SK-N-SH (cell line): ENCODE measurements around the gene MAP7D2. TPM values are rescaled to one million over a fixed set of nuclear protein-coding genes. Genes with fewer than 3 reads are reported as not detected.

ENCODE experiments used
- CTCF ChIA-PET: fragments of 300-600, 350-600 bp; formaldehyde crosslinking; extraction: SDS; loops from one replicate; lab custom pipeline; 2021; lab: Yijun Ruan, JAX
- POLR2A ChIA-PET: fragments of 350-600 bp; sonication (Branson Sonifier 250); formaldehyde crosslinking; extraction: SDS; loops from one replicate; lab custom pipeline; 2020; ENCODE audit warnings: antibody characterized with exemption, inconsistent platforms; lab: Yijun Ruan, JAX
- DNase-seq: peaks from one replicate; pipeline ENCODE4 v3.0.0; 2012
- H2AFZ ChIP-seq: fragments of 200-600 bp; sonication (generic); 2 replicates; pipeline ENCODE4 v1.8.1; 2016; ENCODE audit warnings: antibody characterized with exemption, mild to moderate bottlenecking, low read depth
- H3F3A ChIP-seq: fragments of 200-600 bp; sonication (generic); replicated peaks from 2 replicates; pipeline ENCODE3; 2016; ENCODE audit warnings: antibody characterized with exemption, mild to moderate bottlenecking; ENCODE audit not compliant: insufficient read depth
- H3K27ac ChIP-seq, 2 experiments: fragments of 200-500 bp in 1 of 2; fragments of 200-600 bp in 1 of 2; sonication (Bioruptor generic) in 1 of 2; sonication (generic), shearing (Covaris generic) in 1 of 2; 2 replicates each; pipeline versions ENCODE4 v1.5.1 to v1.6.1; 2014 to 2016; ENCODE audit warnings: low read depth in 2 of 2, inconsistent platforms in 1 of 2, low read length in 1 of 2, mild to moderate bottlenecking in 1 of 2, mixed read lengths in 1 of 2
- H3K27me3 ChIP-seq: fragments of 200-600 bp; sonication (generic), shearing (Covaris generic); 2 replicates; pipeline ENCODE4 v1.6.1; 2016; ENCODE audit warnings: mixed run types; ENCODE audit not compliant: insufficient read depth
- H3K36me3 ChIP-seq, 2 experiments: fragments of 200-500 bp in 1 of 2; fragments of 200-600 bp in 1 of 2; sonication (Bioruptor generic) in 1 of 2; sonication (generic) in 1 of 2; replicated peaks in 1 of 2; 2 replicates each; pipeline versions ENCODE3 to v1.5.1; 2014 to 2016; ENCODE audit warnings: low read length in 1 of 2, mild to moderate bottlenecking in 1 of 2; ENCODE audit not compliant: insufficient read depth in 2 of 2, control insufficient read depth in 1 of 2
- H3K4me1 ChIP-seq, 2 experiments: fragments of 200-500 bp in 1 of 2; fragments of 200-600 bp in 1 of 2; sonication (Bioruptor generic) in 1 of 2; sonication (generic), shearing (Covaris generic) in 1 of 2; 2 replicates each; pipeline versions ENCODE4 v1.5.1 to v1.6.1; 2014 to 2016; ENCODE audit warnings: low read depth in 1 of 2, low read length in 1 of 2, mixed run types in 1 of 2; ENCODE audit not compliant: insufficient read depth in 2 of 2, control insufficient read depth in 1 of 2
- H3K4me2 ChIP-seq: fragments of 200-600 bp; sonication (generic), shearing (Covaris generic); 2 replicates; pipeline ENCODE4 v1.6.1; 2017; ENCODE audit warnings: mixed run types
- H3K4me3 ChIP-seq, 2 experiments: fragments of 200-500 bp in 1 of 2; fragments of 200-600 bp in 1 of 2; sonication (Bioruptor generic) in 1 of 2; sonication (generic), shearing (Covaris generic) in 1 of 2; 2 replicates each; pipeline versions ENCODE4 v1.5.1 to v1.8.1; 2014 to 2016; ENCODE audit warnings: low read depth in 2 of 2, inconsistent platforms in 1 of 2, low read length in 1 of 2, mild to moderate bottlenecking in 1 of 2, mixed read lengths in 1 of 2, moderate library complexity in 1 of 2
- H3K79me2 ChIP-seq: fragments of 200-600 bp; sonication (generic); 2 replicates; pipeline ENCODE4 v1.8.1; 2017; ENCODE audit warnings: mild to moderate bottlenecking; ENCODE audit not compliant: insufficient read depth
- H3K9ac ChIP-seq: fragments of 200-600 bp; sonication (generic); 2 replicates; pipeline ENCODE4 v1.6.1; 2017; ENCODE audit warnings: mixed run types
- H3K9me2 ChIP-seq: fragments of 200-600 bp; sonication (generic); 2 replicates; pipeline ENCODE4 v1.6.1; 2017; ENCODE audit warnings: mixed run types
- H3K9me3 ChIP-seq: fragments of 200-600 bp; sonication (generic); 2 replicates; pipeline ENCODE4 v1.6.1; 2017; ENCODE audit warnings: mixed run types, mild to moderate bottlenecking, moderate library complexity
- H4K20me1 ChIP-seq: fragments of 200-600 bp; sonication (generic); 2 replicates; pipeline ENCODE4 v1.6.1; 2017; ENCODE audit warnings: mild to moderate bottlenecking, mixed run types; ENCODE audit not compliant: insufficient read depth
- CHD2 ChIP-seq: fragments of 150-350 bp; IDR thresholded peaks from 2 replicates; pipeline ENCODE4 v1.6.1; 2018; ENCODE audit warnings: low read length; ENCODE audit not compliant: partially characterized antibody
- FOSL2 ChIP-seq: IDR thresholded peaks from 2 replicates; pipeline ENCODE4 v1.4.0; 2012; ENCODE audit warnings: low read depth, mild to moderate bottlenecking, moderate library complexity, borderline replicate concordance
- FOXJ3 ChIP-seq: sonication (generic); formaldehyde crosslinking; IDR thresholded peaks from 2 replicates; pipeline ENCODE4 v1.5.1; 2020; ENCODE audit warnings: mild to moderate bottlenecking, missing genetic modification reagents
- GATA2 ChIP-seq: sonication (generic); formaldehyde crosslinking; IDR thresholded peaks from 2 replicates; pipeline ENCODE4 v1.5.0; 2020; ENCODE audit warnings: mild to moderate bottlenecking, missing genetic modification reagents
- JUND ChIP-seq: IDR thresholded peaks from 2 replicates; pipeline ENCODE4 v1.4.0; 2012
- MEF2A ChIP-seq: IDR thresholded peaks from 2 replicates; pipeline ENCODE4 v1.4.0; 2012; ENCODE audit warnings: low read depth, borderline replicate concordance
- NFIC ChIP-seq: IDR thresholded peaks from 2 replicates; pipeline ENCODE4 v1.4.0; 2012; ENCODE audit warnings: borderline replicate concordance
- NRF1 ChIP-seq: IDR thresholded peaks from 2 replicates; pipeline ENCODE4 v1.6.1; 2012; ENCODE audit warnings: low read depth, mild to moderate bottlenecking, low read length
- POLR2AphosphoS5 ChIP-seq: IDR thresholded peaks from 2 replicates; pipeline ENCODE4 v1.6.1; 2012; ENCODE audit warnings: low read depth, low read length
- RCOR1 ChIP-seq: fragments of 150-350 bp; IDR thresholded peaks from 2 replicates; pipeline ENCODE4 v1.6.1; 2017; ENCODE audit warnings: antibody characterized with exemption, low read length
- RXRA ChIP-seq: IDR thresholded peaks from 2 replicates; pipeline ENCODE4 v1.4.0; 2012; ENCODE audit warnings: low read depth, mild to moderate bottlenecking, borderline replicate concordance
- SIN3A ChIP-seq: IDR thresholded peaks from 2 replicates; pipeline ENCODE4 v1.6.1; 2012; ENCODE audit warnings: low read depth, mild to moderate bottlenecking, low read length, moderate library complexity, borderline replicate concordance
- TAF1 ChIP-seq: IDR thresholded peaks from 2 replicates; pipeline ENCODE4 v1.6.1; 2012; ENCODE audit warnings: low read depth, mild to moderate bottlenecking, low read length, moderate library complexity, borderline replicate concordance
- TCF12 ChIP-seq: IDR thresholded peaks from 2 replicates; pipeline ENCODE4 v1.4.0; 2012
- TEAD4 ChIP-seq: IDR thresholded peaks from 2 replicates; pipeline ENCODE4 v1.4.0; 2012; ENCODE audit warnings: mild to moderate bottlenecking, borderline replicate concordance; ENCODE audit not compliant: insufficient read depth
- USF2 ChIP-seq: fragments of 150-350 bp; IDR thresholded peaks from 2 replicates; pipeline ENCODE4 v1.6.1; 2017; ENCODE audit warnings: antibody characterized with exemption, low read length, low read depth, borderline replicate concordance
- YY1 ChIP-seq: IDR thresholded peaks from 2 replicates; pipeline ENCODE4 v1.4.0; 2012; ENCODE audit warnings: low read depth, mild to moderate bottlenecking
- WGBS: methylation state at CpG from one replicate; pipeline ENCODE4 v1.1.6; 2017; ENCODE audit warnings: low lambda C conversion rate; 5-methylcytosine and 5-hydroxymethylcytosine counted together
- polyA plus RNA-seq, 3 experiments: library from polyadenylated mRNA; depleted of rRNA; stranded (reverse); fragments of >200 nt; gene quantifications; 2 replicates each; pipeline ENCODE4 v1.2.3, GENCODE V29; 2012
- TF ChIP-seq, protein P1 (sequence below): IDR thresholded peaks from 2 replicates; pipeline ENCODE4 v1.4.0; 2012; ENCODE audit warnings: low read depth
- TF ChIP-seq, protein P2 (sequence below): IDR thresholded peaks from 2 replicates; pipeline ENCODE4; 2012
- TF ChIP-seq, protein P3 (sequence below): fragments of 150-350 bp; IDR thresholded peaks from 2 replicates; pipeline ENCODE4 v1.6.1; 2016; ENCODE audit warnings: mild to moderate bottlenecking, low read depth, low read length

MAP7D2 gene
- polyA plus RNA-seq, 1 of the 3 experiments (the other 2 are of a cell fraction): 2.7 TPM

DNA sequence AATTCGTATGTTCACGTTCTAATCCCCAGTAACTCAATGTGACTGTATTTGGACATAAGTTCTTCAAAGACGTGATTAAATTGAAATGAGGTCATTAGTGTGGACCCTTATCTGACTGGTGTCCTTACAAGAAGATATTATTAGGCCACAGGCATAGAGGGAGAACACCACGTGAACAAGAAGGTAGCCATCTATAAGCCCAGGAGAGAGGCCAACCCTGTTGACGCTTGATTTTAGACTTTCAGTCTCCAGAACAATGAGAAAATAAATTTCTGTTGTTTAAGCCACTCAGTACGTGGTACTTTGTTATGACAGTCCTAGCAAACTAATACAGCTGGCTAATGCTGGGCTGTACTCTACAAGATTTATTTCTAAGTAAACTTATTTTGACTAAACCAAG lies 26.4 kb upstream of the MAP7D2 start:
- Histone ChIP-seq H3K9me2 (no peaks in the 10 kb centered on the region), H3K4me3 (no peak overlapping the region), H4K20me1 (peaks cover 29% of the 10 kb centered on the region), H3K27ac (no peak overlapping the region), H2AFZ (no peak overlapping the region), H3F3A (no peaks in the 10 kb centered on the region), H3K36me3 (peaks cover 13 to 15% of the 10 kb centered on the region in 2 experiments), H3K4me2 (no peak overlapping the region), H3K27me3 (no peaks in the 10 kb centered on the region), H3K4me1 (peaks cover 4 to 11% of the 10 kb centered on the region in 2 experiments; a peak in 3 of 4 replicates), H3K9me3 (no peaks in the 10 kb centered on the region), H3K9ac (no peak overlapping the region), H3K79me2 (peaks cover 35% of the 10 kb centered on the region)
- WGBS: 96% methylated on average over 6 of the region's 6 CpGs
- TF ChIP-seq USF2 (no peak), NFIC (no peak), NRF1 (no peak), TCF12 (no peak), SIN3A (no peak), RXRA (no peak), MEF2A (no peak), FOXJ3 (no peak), CHD2 (no peak), FOSL2 (no peak), TEAD4 (no peak)
- TF ChIP-seq, protein P1, sequence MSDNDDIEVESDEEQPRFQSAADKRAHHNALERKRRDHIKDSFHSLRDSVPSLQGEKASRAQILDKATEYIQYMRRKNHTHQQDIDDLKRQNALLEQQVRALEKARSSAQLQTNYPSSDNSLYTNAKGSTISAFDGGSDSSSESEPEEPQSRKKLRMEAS: no peak
- TF ChIP-seq, protein P2, sequence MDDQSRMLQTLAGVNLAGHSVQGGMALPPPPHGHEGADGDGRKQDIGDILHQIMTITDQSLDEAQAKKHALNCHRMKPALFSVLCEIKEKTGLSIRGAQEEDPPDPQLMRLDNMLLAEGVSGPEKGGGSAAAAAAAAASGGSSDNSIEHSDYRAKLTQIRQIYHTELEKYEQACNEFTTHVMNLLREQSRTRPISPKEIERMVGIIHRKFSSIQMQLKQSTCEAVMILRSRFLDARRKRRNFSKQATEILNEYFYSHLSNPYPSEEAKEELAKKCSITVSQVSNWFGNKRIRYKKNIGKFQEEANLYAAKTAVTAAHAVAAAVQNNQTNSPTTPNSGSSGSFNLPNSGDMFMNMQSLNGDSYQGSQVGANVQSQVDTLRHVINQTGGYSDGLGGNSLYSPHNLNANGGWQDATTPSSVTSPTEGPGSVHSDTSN: no peak
- CTCF ChIA-PET: interaction anchor here (1.0 to 1.5 kb wide), 3 partner anchors 12 to 238 kb away, joined by 3 to 4 read pairs (median 3); no protein-coding TSS in a partner anchor
- no peak for DNase-seq
- POLR2A ChIA-PET: no interaction called here

DNA sequence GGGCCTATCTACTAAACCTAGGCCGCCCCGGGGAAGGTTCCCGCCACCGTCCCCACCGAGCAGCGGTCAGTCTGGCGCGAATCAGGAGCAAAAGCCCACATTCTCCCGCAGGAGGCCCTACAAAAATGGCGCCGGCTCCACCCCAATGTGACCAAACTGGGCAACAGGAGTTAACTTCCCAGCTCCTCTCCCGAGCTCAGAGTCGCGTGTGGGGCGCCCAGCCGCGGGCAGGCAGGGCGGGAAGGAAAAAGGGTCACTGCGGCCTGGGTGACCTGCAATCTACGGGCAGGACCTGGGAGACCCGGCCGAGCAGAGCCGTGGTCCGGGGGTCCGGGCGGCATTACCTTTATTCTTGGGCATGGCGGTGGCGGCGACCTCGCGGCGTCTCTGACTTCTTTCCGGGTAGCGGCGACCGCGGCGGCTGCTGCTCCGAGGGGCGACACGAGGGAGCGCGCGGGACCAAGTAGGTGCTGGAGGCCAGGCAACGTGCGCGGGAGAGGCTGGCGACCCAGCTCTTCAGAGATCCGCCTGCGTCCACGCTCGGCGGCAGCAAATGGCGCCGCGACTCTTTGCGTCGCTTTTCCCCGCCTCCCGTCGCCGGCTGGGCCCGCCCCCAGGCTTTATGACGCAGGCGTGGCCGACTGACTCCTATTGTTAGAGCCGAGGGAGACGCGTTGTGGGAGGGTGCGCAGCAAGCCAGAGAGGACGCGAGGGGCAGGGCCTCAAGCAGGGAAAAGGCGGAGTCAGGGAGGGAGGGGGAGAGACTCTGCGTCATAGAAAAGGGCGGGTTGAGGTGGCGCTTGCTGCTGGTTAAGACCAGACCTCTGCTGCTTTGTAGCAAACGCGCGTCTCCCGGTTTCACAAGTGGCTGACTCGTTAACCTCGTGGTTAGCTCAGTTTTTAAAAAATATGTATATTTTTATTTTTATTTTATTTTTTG lies 24.8 kb upstream of the MAP7D2 start, which contains the start of gene EIF1AX:
Gene EIF1AX, minus strand, starts transcription at position 558 of the 940 bp plus-strand sequence. Its CDS starts 198 bp downstream, at position 360.
- no peaks in the 10 kb centered on the region for H3K9me3 ChIP-seq
- peaks cover 4% of the 10 kb centered on the region for H3F3A ChIP-seq
- 2% methylated on average over 33 of the region's 82 CpGs for WGBS
- peak within 1 kb of the TSS; percentile 90 to 93 for H3K4me3 ChIP-seq
- H3K9me2 ChIP-seq: no peaks in the 10 kb centered on the region
- H3K36me3 ChIP-seq: peaks cover 24 to 28% of the 10 kb centered on the region in 2 experiments
- peak within 1 kb of the TSS; percentile 89 for H3K9ac ChIP-seq
- ChIA-PET CTCF (interaction anchor here (1.4 kb wide), 1 partner anchor 237 kb away, joined by 3 read pairs; no protein-coding TSS in a partner anchor), POLR2A (interaction anchor here (1.4 kb wide), 1 partner anchor 11 kb away, joined by 4 read pairs; no protein-coding TSS in a partner anchor)
- DNase-seq: peak; percentile 93
- peak within 1 kb of the TSS; percentile 70 to 83 for H3K27ac ChIP-seq
- H3K27me3 ChIP-seq: no peaks in the 10 kb centered on the region
- H3K4me1 ChIP-seq: peaks cover 4 to 11% of the 10 kb centered on the region in 2 experiments; a peak in 3 of 4 replicates
- peak within 1 kb of the TSS; percentile 87 for H3K4me2 ChIP-seq
- peaks cover 34% of the 10 kb centered on the region for H4K20me1 ChIP-seq
- H2AFZ ChIP-seq: peak within 1 kb of the TSS; percentile 96
- peaks cover 49% of the 10 kb centered on the region for H3K79me2 ChIP-seq
- TF ChIP-seq RCOR1: no peak
- no peak for TF ChIP-seq NFIC
- TF ChIP-seq GATA2 (CRISPR knock-in tag): no peak
- no peak for TF ChIP-seq RXRA
- no peak for TF ChIP-seq FOXJ3
- no peak for TF ChIP-seq USF2
- peak; percentile 88 for TF ChIP-seq NRF1
- no peak for TF ChIP-seq MEF2A
- TF ChIP-seq SIN3A: peak; percentile 31; the same call in 1 of the 2 replicates
- peak; percentile 29; the same call in 1 of the 2 replicates for TF ChIP-seq TAF1
- peak; percentile 88 for TF ChIP-seq YY1
- TF ChIP-seq POLR2AphosphoS5: peak; percentile 58; the same call in 1 of the 2 replicates
- no peak for TF ChIP-seq JUND
- TF ChIP-seq, protein P3, sequence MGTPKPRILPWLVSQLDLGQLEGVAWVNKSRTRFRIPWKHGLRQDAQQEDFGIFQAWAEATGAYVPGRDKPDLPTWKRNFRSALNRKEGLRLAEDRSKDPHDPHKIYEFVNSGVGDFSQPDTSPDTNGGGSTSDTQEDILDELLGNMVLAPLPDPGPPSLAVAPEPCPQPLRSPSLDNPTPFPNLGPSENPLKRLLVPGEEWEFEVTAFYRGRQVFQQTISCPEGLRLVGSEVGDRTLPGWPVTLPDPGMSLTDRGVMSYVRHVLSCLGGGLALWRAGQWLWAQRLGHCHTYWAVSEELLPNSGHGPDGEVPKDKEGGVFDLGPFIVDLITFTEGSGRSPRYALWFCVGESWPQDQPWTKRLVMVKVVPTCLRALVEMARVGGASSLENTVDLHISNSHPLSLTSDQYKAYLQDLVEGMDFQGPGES: no peak
- no peak for TF ChIP-seq FOSL2
